HG03135 (cell line): Measurements from ENCODE around the gene GIMAP4.
"Not testable (repeated sequence)": the region's sequence is repeated elsewhere in the genome, so short reads cannot be mapped to it uniquely, and the experiment has no call there.

Source experiments
- ATAC-seq: cut with Tn5 transposase; IDR thresholded peaks from one replicate; pipeline ENCODE4 v1.9.1; 2021; ENCODE audit warnings: mild to moderate bottlenecking, moderate library complexity; ENCODE audit not compliant: unreplicated experiment

Gene GIMAP4

GRCh38 chr7:150567169-150567568 is at the start of gene GIMAP4:
Gene GIMAP4 (plus strand): TSS chr7:150567390. CDS start chr7:150569902, 2,512 bp downstream.
- ATAC-seq, result no peak

DNA sequence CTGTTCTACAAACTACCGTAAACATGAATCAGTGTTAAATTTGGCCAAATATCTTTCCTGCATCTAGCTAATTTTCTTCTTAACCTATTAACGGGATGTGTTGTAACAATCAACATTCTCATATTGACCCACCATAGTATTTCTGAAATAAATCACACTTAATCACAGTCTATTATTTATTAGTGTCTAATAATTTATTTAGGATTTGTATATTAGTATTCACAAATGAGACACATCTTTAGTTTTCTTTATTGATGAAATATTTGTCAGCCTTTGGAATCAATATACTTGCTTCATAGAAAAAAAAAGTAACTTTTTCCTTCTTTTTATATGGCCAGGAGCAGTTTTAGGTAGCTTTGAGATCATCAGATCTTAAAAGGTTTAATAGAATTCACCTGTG is 47.9 kb upstream of the GIMAP4 start:
- no peak for ATAC-seq

DNA sequence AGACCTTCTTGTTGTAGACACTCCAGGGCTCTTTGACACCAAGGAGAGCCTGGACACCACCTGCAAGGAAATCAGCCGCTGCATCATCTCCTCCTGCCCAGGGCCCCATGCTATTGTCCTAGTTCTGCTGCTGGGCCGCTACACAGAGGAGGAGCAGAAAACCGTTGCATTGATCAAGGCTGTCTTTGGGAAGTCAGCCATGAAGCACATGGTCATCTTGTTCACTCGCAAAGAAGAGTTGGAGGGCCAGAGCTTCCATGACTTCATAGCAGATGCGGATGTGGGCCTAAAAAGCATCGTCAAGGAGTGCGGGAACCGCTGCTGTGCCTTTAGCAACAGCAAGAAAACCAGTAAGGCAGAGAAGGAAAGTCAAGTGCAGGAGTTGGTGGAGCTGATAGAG is 47.0 kb upstream of the GIMAP4 start:
- ATAC-seq, result no peak

GRCh38 chr7:150522931-150523330 is 44.3 kb upstream of the GIMAP4 start:
- ATAC-seq, result not testable (repeated sequence)

DNA sequence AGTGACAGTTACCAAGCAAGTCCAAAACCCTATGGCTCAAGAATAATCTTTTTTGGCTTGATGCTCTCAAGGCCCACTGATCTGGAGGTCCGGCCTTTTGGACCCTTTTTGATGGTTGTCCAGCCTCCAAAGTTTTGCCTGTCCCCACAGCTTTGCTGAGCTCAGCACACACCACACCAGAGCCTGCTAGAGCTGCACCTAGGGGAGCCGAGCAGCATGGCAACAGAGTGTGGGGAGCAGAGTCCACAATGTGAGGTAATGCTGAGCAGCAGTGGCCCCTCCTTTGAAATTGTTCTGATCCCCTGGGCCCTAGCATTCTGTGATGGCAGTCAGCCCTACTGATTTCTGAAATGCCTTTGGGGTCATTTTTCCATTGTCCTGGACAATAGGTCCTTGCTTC is 43.2 kb upstream of the GIMAP4 start:
- ATAC-seq, result no peak

GRCh38 chr7:150531704-150532103 is 35.5 kb upstream of the GIMAP4 start:
- ATAC-seq, result no peak

GRCh38 chr7:150538259-150538658 is 28.9 kb upstream of the GIMAP4 start:
- no peak for ATAC-seq

- ATAC-seq, result no peak
Measured at GRCh38 chr7:150553163-150553562, 14.0 kb upstream of the GIMAP4 start.

- no peak for ATAC-seq
Measured at GRCh38 chr7:150556521-150557138, 10.6 kb upstream of the GIMAP4 start.

DNA sequence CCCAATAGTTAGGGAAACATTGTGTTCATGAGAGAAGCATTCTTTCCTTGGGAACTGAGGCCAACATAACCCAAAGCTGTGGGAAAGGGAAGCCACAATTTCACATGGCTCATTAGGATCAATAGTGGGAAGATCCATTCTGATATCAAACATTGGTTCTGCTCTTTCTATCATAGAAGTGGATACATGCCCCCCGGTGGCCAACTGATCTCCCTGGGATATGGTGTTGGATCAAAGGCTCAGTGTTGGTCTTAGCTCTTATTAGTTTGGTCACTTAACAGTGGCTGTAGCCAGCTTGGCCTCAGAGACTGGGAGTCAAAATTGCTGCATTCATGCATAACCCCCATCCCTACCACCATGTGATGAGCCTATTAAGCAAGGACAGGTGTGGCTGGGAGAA is 6.7 kb upstream of the GIMAP4 start:
- no peak for ATAC-seq

- ATAC-seq, result no peak
Measured at GRCh38 chr7:150562919-150563318, 4.3 kb upstream of the GIMAP4 start.

DNA sequence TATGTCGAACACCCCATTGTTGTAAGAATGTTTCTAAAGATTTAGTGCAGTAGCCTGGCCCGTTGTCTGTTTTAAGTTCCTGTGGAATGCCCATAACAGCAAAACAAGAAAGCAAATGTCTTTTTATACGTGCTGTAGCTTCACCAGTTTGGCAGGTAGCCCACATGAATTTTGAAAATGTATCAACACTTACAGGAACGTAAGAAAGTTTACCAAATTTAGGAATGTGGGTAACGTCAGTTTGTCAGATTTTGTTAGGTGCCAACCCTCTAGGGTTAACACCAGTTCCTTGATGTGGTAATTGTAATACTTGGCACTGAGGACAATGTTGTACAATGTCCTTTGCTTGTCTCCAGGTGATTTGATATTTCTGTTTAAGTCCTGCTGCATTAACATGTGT is 3.2 kb upstream of the GIMAP4 start:
- no peak for ATAC-seq

DNA sequence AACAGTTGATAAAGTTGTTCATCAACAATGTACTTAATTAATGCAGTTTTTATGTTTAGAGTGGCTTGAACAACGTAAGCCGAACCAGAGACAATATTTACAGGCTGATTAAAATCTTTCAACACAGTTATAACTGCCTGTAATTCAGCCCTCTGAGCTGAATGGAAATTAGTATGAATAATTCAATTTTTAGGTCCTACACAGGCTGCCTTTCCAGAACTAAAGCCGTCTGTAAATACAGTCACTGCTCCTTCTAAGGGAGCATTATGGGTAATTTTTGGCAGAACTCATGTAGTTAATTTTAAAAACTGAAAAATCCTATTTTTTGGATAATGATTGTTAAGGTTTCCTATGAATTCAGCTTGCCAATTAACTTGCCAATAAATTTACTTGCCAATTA is 2.6 kb upstream of the GIMAP4 start:
- ATAC-seq, result no peak

DNA sequence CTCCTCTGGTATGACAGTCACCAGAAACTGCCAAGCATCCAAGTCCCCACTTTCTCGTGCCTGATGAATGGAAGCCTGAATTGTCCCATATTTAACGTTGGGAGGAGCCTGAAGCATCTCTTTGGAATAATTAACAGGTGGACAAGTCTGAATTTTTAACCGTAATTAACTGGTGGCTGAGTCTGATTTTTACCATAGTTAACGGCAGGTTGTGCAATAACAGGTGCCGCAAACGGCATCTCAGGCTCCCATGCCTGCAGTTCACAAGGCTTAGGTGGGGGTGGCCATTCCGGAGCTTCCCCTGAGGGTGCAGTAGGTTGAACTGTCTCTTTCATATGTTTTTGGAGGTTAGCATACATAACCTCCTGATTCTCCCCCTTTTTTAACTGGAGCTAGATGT is 2.0 kb upstream of the GIMAP4 start:
- no peak for ATAC-seq

DNA sequence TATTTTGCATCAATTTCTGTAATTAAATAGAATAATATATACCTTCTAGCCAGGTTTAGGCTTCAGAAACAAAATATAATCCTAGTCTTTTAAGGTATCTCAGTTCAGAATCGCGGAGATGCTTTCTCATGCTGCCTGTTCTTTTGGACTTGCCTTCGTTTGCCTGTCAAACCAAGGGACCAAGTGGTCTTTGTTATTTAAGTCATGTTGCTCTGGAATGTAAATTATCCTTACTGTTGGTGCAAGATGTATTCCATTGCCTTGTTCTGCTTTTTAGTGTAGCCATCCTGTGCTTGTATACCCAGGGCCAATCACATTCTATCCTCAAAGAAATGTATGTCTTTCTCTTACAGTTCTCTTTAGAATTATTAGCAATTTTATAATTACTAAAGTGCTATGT is 1.1 kb upstream of the GIMAP4 start:
- ATAC-seq, result no peak

DNA sequence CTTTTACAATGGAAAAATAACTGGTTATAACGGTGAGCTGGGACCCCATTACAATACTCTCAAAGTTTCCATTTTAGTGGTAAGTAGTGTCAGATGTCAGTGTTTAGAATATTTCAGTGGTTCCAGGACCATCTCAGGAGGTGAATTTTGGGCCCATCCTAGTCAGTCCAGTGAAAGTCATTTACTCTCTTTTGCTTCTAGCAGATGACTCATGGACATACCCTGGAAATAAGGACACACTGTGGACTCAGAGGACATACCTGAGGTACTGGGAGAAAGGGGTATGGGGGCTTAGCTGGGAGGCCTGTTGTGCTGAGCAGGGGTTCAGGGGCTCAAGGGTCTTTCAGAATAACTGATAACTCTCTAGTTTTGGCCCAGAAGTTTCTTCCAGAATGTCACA is 618 bp upstream of the GIMAP4 start:
- no peak for ATAC-seq

GRCh38 chr7:150567871-150568301 is 696 bp downstream of the GIMAP4 start:
- no peak for ATAC-seq

DNA sequence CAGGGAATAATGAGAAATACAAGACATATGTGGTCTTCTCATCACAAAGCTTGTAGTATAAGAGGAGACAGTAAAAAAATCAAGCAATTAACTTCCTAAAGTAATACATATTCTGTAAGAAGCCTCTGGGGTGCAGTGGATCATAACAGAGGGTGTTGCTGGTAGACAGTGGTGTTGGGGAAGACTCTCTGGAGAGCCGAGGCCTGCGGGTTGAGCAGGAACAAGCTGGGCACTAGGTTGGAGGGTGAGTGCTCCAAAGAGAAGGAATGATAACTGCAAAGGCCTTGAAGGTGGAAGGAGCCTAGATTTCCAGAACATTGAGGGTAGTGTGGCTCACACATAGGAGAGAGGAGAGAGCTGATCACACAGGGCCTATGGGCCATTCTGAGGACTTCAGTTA is 1.5 kb downstream of the GIMAP4 start:
- ATAC-seq, result no peak

DNA sequence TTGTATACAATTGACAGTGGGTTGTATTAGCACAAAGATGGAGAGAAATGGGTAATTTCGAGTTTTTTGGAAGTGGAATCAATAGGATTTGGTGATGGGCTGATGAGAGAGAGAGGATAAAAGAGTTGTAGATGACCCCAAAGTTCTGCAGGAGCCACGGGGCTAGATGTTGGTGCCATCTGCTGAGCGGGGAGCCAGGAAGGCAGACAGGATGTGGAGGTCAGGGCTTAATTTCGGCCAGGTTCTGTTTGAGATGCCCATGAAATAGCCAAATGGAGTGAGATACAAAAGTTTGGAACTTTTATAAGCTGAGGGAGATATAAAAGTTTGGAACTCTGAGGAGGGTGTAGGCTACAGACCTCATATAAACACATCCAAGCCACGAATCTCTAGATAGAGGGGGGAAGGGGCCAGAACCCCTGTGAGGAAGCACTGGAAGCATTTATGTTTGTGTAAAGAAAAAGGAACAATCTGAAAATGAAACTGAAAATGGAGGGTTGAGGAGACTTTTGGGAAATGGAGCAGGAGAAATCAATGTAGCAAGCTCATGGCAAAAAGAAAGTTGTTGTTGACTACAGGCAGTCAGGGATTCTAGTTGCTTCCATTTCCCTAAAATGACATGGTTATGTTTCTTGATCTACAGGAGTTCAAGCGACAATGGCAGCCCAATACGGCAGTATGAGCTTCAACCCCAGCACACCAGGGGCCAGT is 2.2 kb downstream of the GIMAP4 start:
- no peak for ATAC-seq

- no peak for ATAC-seq
Measured at GRCh38 chr7:150570556-150571465, 3.6 kb downstream of the GIMAP4 start.

DNA sequence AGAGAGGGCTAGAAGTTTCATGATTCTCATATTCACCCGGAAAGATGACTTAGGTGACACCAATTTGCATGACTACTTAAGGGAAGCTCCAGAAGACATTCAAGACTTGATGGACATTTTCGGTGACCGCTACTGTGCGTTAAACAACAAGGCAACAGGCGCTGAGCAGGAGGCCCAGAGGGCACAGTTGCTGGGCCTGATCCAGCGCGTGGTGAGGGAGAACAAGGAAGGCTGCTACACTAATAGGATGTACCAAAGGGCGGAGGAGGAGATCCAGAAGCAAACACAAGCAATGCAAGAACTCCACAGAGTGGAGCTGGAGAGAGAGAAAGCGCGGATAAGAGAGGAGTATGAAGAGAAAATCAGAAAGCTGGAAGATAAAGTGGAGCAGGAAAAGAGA is 5.3 kb downstream of the GIMAP4 start:
- ATAC-seq, result no peak
